CD8-positive, alpha-beta memory T cell (primary cell): ENCODE data around the gene ZBTB21. TPM values are rescaled to one million over a fixed set of nuclear protein-coding genes. Genes with fewer than 3 reads are reported as not detected.

Experiments used
- polyA plus RNA-seq: library from polyadenylated mRNA; unstranded; fragments of 300-500 nt; fragmentation: Illumina TruSeq; gene quantifications from one replicate; pipeline ENCODE4 v1.2.3, GENCODE V29; 2021
- total RNA-seq, 2 experiments: library from RNA; stranded (reverse); gene quantifications; one replicate each; pipeline ENCODE4 v1.2.3, GENCODE V29; 2021

Gene ZBTB21
- total and polyA plus RNA-seq, 3 experiments from 2014 or later: 5.9 to 43.6 (median 39.0) TPM

Other genes starting within 250 kb of the ZBTB21 start
- gene RIPK4, start 243.3 kb downstream of the ZBTB21 start, total RNA-seq: under 1 TPM in 1 of 2 experiments, not detected in 1; 0.18 TPM
- gene RIPK4, start 243.3 kb downstream of the ZBTB21 start, polyA plus RNA-seq: not detected
- gene PRDM15, start 131.0 kb downstream of the ZBTB21 start, total RNA-seq: 10 to 100 TPM; 12.0 to 13.1 TPM
- gene PRDM15, start 131.0 kb downstream of the ZBTB21 start, polyA plus RNA-seq: 2.2 TPM
- gene C2CD2, start 56.3 kb downstream of the ZBTB21 start, total RNA-seq: 1 to 10 TPM; 4.3 to 5.0 TPM
- gene C2CD2, start 56.3 kb downstream of the ZBTB21 start, polyA plus RNA-seq: 2.3 TPM
- gene UMODL1, start 61.0 kb upstream of the ZBTB21 start, total RNA-seq: under 1 TPM in 1 of 2 experiments, not detected in 1; 0.07 TPM
- not detected for gene UMODL1, start 61.0 kb upstream of the ZBTB21 start, polyA plus RNA-seq
- 1 to 10 TPM; 3.7 to 3.8 TPM for gene ABCG1, start 208.8 kb upstream of the ZBTB21 start, total RNA-seq
- 15.7 TPM for gene ABCG1, start 208.8 kb upstream of the ZBTB21 start, polyA plus RNA-seq